GM12892 (cell line): ENCODE measurements around the gene CDK5R2.

ENCODE experiments used
- POLR2A ChIP-seq: IDR thresholded peaks from 2 replicates; pipeline ENCODE4 v1.6.1; 2011; ENCODE audit warnings: low read depth, low read length, control low read depth
- POLR2AphosphoS5 ChIP-seq: IDR thresholded peaks from 2 replicates; pipeline ENCODE4 v1.6.1; 2011; ENCODE audit warnings: low read depth, low read length, control low read depth

GRCh38 chr2:219009294-219009693, 49.8 kb downstream of the CDK5R2 start:
- TF ChIP-seq POLR2AphosphoS5 (no peak), POLR2A (no peak)
